ENCODE data around the gene CLEC19A. TPM values are rescaled to one million over a fixed set of nuclear protein-coding genes. Genes with fewer than 3 reads are reported as not detected.

CLEC19A gene
- total RNA-seq (2014; rRNA removed; shearing (Covaris generic)) = not detected in 2 replicates

- no peaks in the 10 kb centered on the region for H3K36me3 ChIP-seq
These were observed at the start of gene CLEC19A for GRCh38 chr16:19285431-19285830. TSS of gene CLEC19A (plus strand) at chr16:19285731. CDS start at chr16:19285852, 121 bp downstream.

GRCh38 chr16:19235886-19236285 is 49.6 kb upstream of the CLEC19A start:
- no peaks in the 10 kb centered on the region for H3K4me1 ChIP-seq
- H3K4me3 ChIP-seq = no peak overlapping the region
- H3K27ac ChIP-seq = no peak overlapping the region
- H3K27me3 ChIP-seq = no peaks in the 10 kb centered on the region
- H3K36me3 ChIP-seq = no peaks in the 10 kb centered on the region
- no peak for DNase-seq
- 0 out of 2 replicates have a peak, but pooled peaks cover 4% of the 10 kb centered on the region for H3K9me3 ChIP-seq (replicated peaks)

More at GRCh38 chr16:19285431-19285830, at the start of gene CLEC19A:
- no peak within 1 kb of the TSS for H3K27ac ChIP-seq
- H3K4me1 ChIP-seq = no peaks in the 10 kb centered on the region
- no peaks in the 10 kb centered on the region for H3K9me3 ChIP-seq (replicated peaks)
- no peak for DNase-seq
- H3K27me3 ChIP-seq = no peaks in the 10 kb centered on the region
- no peak within 1 kb of the TSS for H3K4me3 ChIP-seq

GRCh38 chr16:19236561-19237209 is 48.8 kb upstream of the CLEC19A start:
- no peak for DNase-seq
- no peaks in the 10 kb centered on the region for H3K27me3 ChIP-seq

GRCh38 chr16:19238406-19238805 is 47.1 kb upstream of the CLEC19A start:
- H3K4me3 ChIP-seq = no peak overlapping the region

More at GRCh38 chr16:19236561-19237209, 48.8 kb upstream of the CLEC19A start:
- 0 out of 2 replicates have a peak, but pooled peaks cover 4% of the 10 kb centered on the region for H3K9me3 ChIP-seq (replicated peaks)
- H3K4me1 ChIP-seq = no peaks in the 10 kb centered on the region
- H3K4me3 ChIP-seq = no peak overlapping the region
- no peak overlapping the region for H3K27ac ChIP-seq
- H3K36me3 ChIP-seq = no peaks in the 10 kb centered on the region

GRCh38 chr16:19239511-19240155 is 45.9 kb upstream of the CLEC19A start:
- H3K9me3 ChIP-seq (replicated peaks) = 0 out of 2 replicates have a peak, but pooled peaks cover 4% of the 10 kb centered on the region
- no peak overlapping the region for H3K4me3 ChIP-seq
- H3K27me3 ChIP-seq = no peaks in the 10 kb centered on the region
- no peaks in the 10 kb centered on the region for H3K4me1 ChIP-seq
- no peak overlapping the region for H3K27ac ChIP-seq
- DNase-seq = no peak
- H3K36me3 ChIP-seq = no peaks in the 10 kb centered on the region

More at GRCh38 chr16:19238406-19238805, 47.1 kb upstream of the CLEC19A start:
- no peak for DNase-seq
- H3K27me3 ChIP-seq = no peaks in the 10 kb centered on the region
- H3K9me3 ChIP-seq (replicated peaks) = 0 out of 2 replicates have a peak, but pooled peaks cover 4% of the 10 kb centered on the region
- H3K36me3 ChIP-seq = no peaks in the 10 kb centered on the region
- no peaks in the 10 kb centered on the region for H3K4me1 ChIP-seq
- H3K27ac ChIP-seq = no peak overlapping the region

GRCh38 chr16:19240494-19240893 is 45.0 kb upstream of the CLEC19A start:
- H3K27me3 ChIP-seq = no peaks in the 10 kb centered on the region
- no peak overlapping the region for H3K4me3 ChIP-seq
- no peaks in the 10 kb centered on the region; the same call in 1 of the 2 replicates for H3K4me1 ChIP-seq
- no peak overlapping the region for H3K27ac ChIP-seq
- H3K36me3 ChIP-seq = no peaks in the 10 kb centered on the region
- 0 out of 2 replicates have a peak, but pooled peaks cover 2% of the 10 kb centered on the region for H3K9me3 ChIP-seq (replicated peaks)
- DNase-seq = no peak

GRCh38 chr16:19241512-19241911 is 44.0 kb upstream of the CLEC19A start:
- H3K4me3 ChIP-seq = no peak overlapping the region
- no peaks in the 10 kb centered on the region for H3K36me3 ChIP-seq
- no peaks in the 10 kb centered on the region for H3K27me3 ChIP-seq
- no peaks in the 10 kb centered on the region; the same call in 1 of the 2 replicates for H3K4me1 ChIP-seq
- H3K9me3 ChIP-seq (replicated peaks) = no peaks in the 10 kb centered on the region
- H3K27ac ChIP-seq = no peak overlapping the region
- no peak for DNase-seq

GRCh38 chr16:19242186-19242585 is 43.3 kb upstream of the CLEC19A start:
- Histone ChIP-seq H3K4me1 (no peaks in the 10 kb centered on the region; the same call in 1 of the 2 replicates), H3K27me3 (no peaks in the 10 kb centered on the region), H3K36me3 (no peaks in the 10 kb centered on the region), H3K27ac (no peak overlapping the region), H3K4me3 (no peak overlapping the region), H3K9me3 (replicated peaks) (no peaks in the 10 kb centered on the region)
- no peak for DNase-seq

- Histone ChIP-seq H3K27me3 (no peaks in the 10 kb centered on the region), H3K27ac (no peak overlapping the region), H3K9me3 (replicated peaks) (no peaks in the 10 kb centered on the region), H3K4me3 (no peak overlapping the region), H3K36me3 (no peaks in the 10 kb centered on the region), H3K4me1 (no peaks in the 10 kb centered on the region; the same call in 1 of the 2 replicates)
- DNase-seq = no peak
These were observed 42.5 kb upstream of the CLEC19A start for GRCh38 chr16:19242987-19243575.

GRCh38 chr16:19245326-19245925 is 40.1 kb upstream of the CLEC19A start:
- H3K4me3 ChIP-seq = no peak overlapping the region
- DNase-seq = peak in 1 of 2 experiments; percentile 7
- H3K4me1 ChIP-seq = no peaks in the 10 kb centered on the region; the same call in 1 of the 2 replicates
- H3K27me3 ChIP-seq = no peaks in the 10 kb centered on the region
- no peaks in the 10 kb centered on the region for H3K36me3 ChIP-seq
- no peaks in the 10 kb centered on the region for H3K9me3 ChIP-seq (replicated peaks)
- no peak overlapping the region for H3K27ac ChIP-seq

- Histone ChIP-seq H3K27ac (no peak overlapping the region), H3K9me3 (replicated peaks) (no peaks in the 10 kb centered on the region), H3K4me1 (no peaks in the 10 kb centered on the region), H3K27me3 (no peaks in the 10 kb centered on the region), H3K36me3 (no peaks in the 10 kb centered on the region), H3K4me3 (no peak overlapping the region)
- no peak for DNase-seq
These were observed 32.6 kb upstream of the CLEC19A start for GRCh38 chr16:19252904-19253303.

- no peaks in the 10 kb centered on the region for H3K27me3 ChIP-seq
- no peak overlapping the region for H3K4me3 ChIP-seq
- no peak overlapping the region for H3K27ac ChIP-seq
- no peak for DNase-seq
- H3K9me3 ChIP-seq (replicated peaks) = no peaks in the 10 kb centered on the region
- no peaks in the 10 kb centered on the region for H3K36me3 ChIP-seq
- no peaks in the 10 kb centered on the region for H3K4me1 ChIP-seq
These were observed 30.9 kb upstream of the CLEC19A start for GRCh38 chr16:19254611-19255010.

- DNase-seq = no peak
- Histone ChIP-seq H3K4me1 (no peaks in the 10 kb centered on the region), H3K27ac (no peak overlapping the region), H3K27me3 (no peaks in the 10 kb centered on the region), H3K9me3 (replicated peaks) (no peaks in the 10 kb centered on the region), H3K4me3 (no peak overlapping the region), H3K36me3 (no peaks in the 10 kb centered on the region)
These were observed 21.3 kb upstream of the CLEC19A start for GRCh38 chr16:19264123-19264673.

- Histone ChIP-seq H3K27ac (no peak overlapping the region), H3K36me3 (no peaks in the 10 kb centered on the region), H3K4me3 (no peak overlapping the region), H3K9me3 (replicated peaks) (no peaks in the 10 kb centered on the region), H3K27me3 (no peaks in the 10 kb centered on the region), H3K4me1 (no peaks in the 10 kb centered on the region)
- no peak for DNase-seq
These were observed 20.1 kb upstream of the CLEC19A start for GRCh38 chr16:19265380-19265930.

All from SJCRH30 (cell line).